Bronchial epithelial cell (primary cell): ENCODE data around the gene LEAP2. TPM values are rescaled to one million over a fixed set of nuclear protein-coding genes. Genes with fewer than 3 reads are reported as not detected.
A peak's percentile ranks its signal among the peaks of the same experiment; 100 is the strongest.
"Not testable (repeated sequence)": the region's sequence is repeated elsewhere in the genome, so short reads cannot be mapped to it uniquely, and the experiment has no call there.

Experiments
- DNase-seq: peaks from one replicate; pipeline ENCODE4 v3.0.0-alpha.2; 2010; ENCODE audit warnings: low read depth
- FAIRE-seq: peaks from 2 replicates; lab custom pipeline; 2011; peaks lifted over from hg19 to GRCh38; lab: Jason Lieb, UNC
- H3K27me3 ChIP-seq: 2 replicates; pipeline ENCODE4 v1.5.1; 2011; ENCODE audit warnings: low read length; ENCODE audit not compliant: control insufficient read depth, insufficient read depth
- H3K36me3 ChIP-seq: 2 replicates; pipeline ENCODE4 v1.5.1; 2011; ENCODE audit warnings: low read length; ENCODE audit not compliant: control insufficient read depth, insufficient read depth
- H3K4me3 ChIP-seq: 2 replicates; pipeline ENCODE4 v1.5.1; 2011; ENCODE audit warnings: mild to moderate bottlenecking, low read depth, low read length, control low read depth
- CTCF ChIP-seq: IDR thresholded peaks from 2 replicates; pipeline ENCODE4 v1.5.1; 2011; ENCODE audit warnings: mild to moderate bottlenecking, moderate library complexity, low read length, control low read depth, inconsistent platforms; ENCODE audit not compliant: insufficient read depth, severe bottlenecking
- total RNA-seq: library from RNA; depleted of rRNA; stranded (reverse); fragments of >200 nt; gene quantifications from 2 replicates; pipeline ENCODE4 v1.2.1, GENCODE V29; 2014

Gene LEAP2
- total RNA-seq, 1 donor from 2014 or later, result 0.53 TPM

DNA sequence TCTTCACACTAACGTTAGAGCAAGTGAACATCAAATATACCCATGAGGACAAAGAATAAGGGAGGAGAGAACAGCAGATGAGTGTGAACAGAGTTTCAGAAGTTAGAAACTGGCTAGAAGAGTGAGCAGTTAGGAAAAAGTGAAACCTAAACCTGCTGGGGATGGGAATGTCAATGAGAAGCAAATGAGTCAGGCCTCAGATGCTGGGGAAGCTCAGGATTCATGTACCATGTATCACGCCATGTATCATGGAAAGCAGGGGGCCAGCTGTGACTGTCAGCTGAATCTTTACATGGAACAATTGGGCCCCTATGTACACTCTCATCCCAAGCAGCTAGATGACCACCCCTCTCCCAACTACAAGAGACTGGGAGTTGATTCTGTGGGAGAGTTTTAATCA, 23.4 kb upstream of the LEAP2 start:
- FAIRE-seq (no peak), DNase-seq (peak; percentile 22)
- H3K36me3 ChIP-seq, result no peaks in the 10 kb centered on the region
- no peaks in the 10 kb centered on the region for H3K27me3 ChIP-seq
- TF ChIP-seq CTCF, result no peak
- H3K4me3 ChIP-seq, result no peak overlapping the region

DNA sequence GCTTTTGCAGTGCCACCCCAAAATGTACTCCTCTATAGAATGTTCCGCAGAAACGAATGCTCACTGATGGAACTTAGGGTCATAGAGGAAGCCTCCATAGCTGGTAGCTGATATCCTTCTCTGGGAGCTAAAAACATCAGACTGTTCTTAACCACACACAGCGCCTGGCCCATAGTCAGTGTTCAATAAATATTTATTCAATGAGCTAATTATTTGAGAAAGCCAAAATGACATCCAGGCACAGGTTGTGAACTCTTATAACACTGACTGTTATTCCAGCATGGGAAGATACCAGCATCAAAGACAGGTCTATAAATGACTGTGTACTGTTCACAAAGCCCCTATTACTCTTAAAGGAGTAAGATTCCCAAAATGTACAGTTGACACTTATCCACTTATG, 20.1 kb upstream of the LEAP2 start:
- Histone ChIP-seq H3K27me3 (no peaks in the 10 kb centered on the region), H3K4me3 (no peak overlapping the region), H3K36me3 (no peaks in the 10 kb centered on the region)
- TF ChIP-seq CTCF, result no peak
- FAIRE-seq (no peak), DNase-seq (no peak)

- Histone ChIP-seq H3K36me3 (no peaks in the 10 kb centered on the region), H3K4me3 (no peak overlapping the region), H3K27me3 (no peaks in the 10 kb centered on the region)
- DNase-seq (no peak), FAIRE-seq (no peak)
- no peak for TF ChIP-seq CTCF
These were observed 19.7 kb upstream of the LEAP2 start for GRCh38 chr5:132853790-132854189.

- no peak for TF ChIP-seq CTCF
- no peaks in the 10 kb centered on the region for H3K27me3 ChIP-seq
- H3K4me3 ChIP-seq, result no peak overlapping the region
- no peaks in the 10 kb centered on the region for H3K36me3 ChIP-seq
- FAIRE-seq, result no peak
- DNase-seq, result no peak
These were observed 19.2 kb upstream of the LEAP2 start for GRCh38 chr5:132854301-132854700.

- not testable (repeated sequence) for H3K4me3 ChIP-seq, FAIRE-seq, H3K36me3 ChIP-seq, H3K27me3 ChIP-seq, DNase-seq
These were observed 18.5 kb upstream of the LEAP2 start for GRCh38 chr5:132854992-132855391.

DNA sequence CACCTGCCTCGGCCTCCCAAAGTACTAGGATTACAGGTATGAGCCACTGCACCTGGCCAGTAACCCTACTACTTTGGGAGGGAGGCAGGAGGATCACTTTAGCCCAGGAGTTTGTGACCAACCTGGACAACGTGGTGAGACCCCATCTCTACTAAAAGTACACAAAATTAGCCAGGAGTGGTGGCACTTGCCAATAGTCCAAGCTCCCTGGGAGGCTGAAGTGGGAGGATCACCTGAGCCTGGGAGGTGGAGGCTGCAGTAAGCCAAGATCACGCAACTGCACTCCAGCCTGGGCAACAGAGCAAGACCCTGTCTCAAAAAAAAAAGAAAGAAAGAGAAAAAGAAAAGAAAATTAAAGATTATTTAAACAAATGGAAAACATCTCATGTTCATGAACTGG, 17.5 kb upstream of the LEAP2 start:
- no peak for DNase-seq
- FAIRE-seq, result no peak
- no peaks in the 10 kb centered on the region for H3K36me3 ChIP-seq
- H3K4me3 ChIP-seq, result no peak overlapping the region
- no peak for TF ChIP-seq CTCF
- no peaks in the 10 kb centered on the region for H3K27me3 ChIP-seq
